GM12878 (cell line): Measurements from ENCODE around the gene OPCML. TPM values are rescaled to one million over a fixed set of nuclear protein-coding genes. Genes with fewer than 3 reads are reported as not detected.

Experiments used
- ATAC-seq: fragments of 200-7000 bp; cut with Tn5 transposase; 3 replicates; pipeline ENCODE4 v1.9.1; 2020; ENCODE audit warnings: mild to moderate bottlenecking, moderate library complexity
- BruUV-seq: library from RNA; stranded (reverse); fragments of 400-500 nt; replicated peaks from 2 replicates; lab custom pipeline; 2021; lab: Mats Ljungman, UMichigan
- CTCF ChIA-PET: fragments of 300-600 bp; sonication (Branson Sonifier 250); formaldehyde crosslinking; extraction: SDS; loops from one replicate; lab custom pipeline; 2021; ENCODE audit warnings: inconsistent platforms; lab: Yijun Ruan, JAX
- POLR2A ChIA-PET: fragments of 350-600 bp; formaldehyde crosslinking; extraction: SDS; loops from one replicate; lab custom pipeline; 2021; ENCODE audit warnings: inconsistent platforms; lab: Charles Lee
- RAD21 ChIA-PET: fragments of 300-600 bp; sonication (Branson Sonifier 250); formaldehyde crosslinking; loops from one replicate; lab custom pipeline; 2023; ENCODE audit warnings: antibody characterized with exemption; ENCODE audit not compliant: unreplicated experiment; lab: Charles Lee
- SMC1A ChIA-PET: fragments of 300-600 bp; sonication (Branson Sonifier 250); formaldehyde crosslinking; loops from one replicate; lab custom pipeline; 2023; ENCODE audit not compliant: unreplicated experiment, uncharacterized antibody; lab: Charles Lee
- DNase-seq: peaks from one replicate; pipeline ENCODE4 v3.0.0-alpha.2; 2011; ENCODE audit warnings: low read depth, low spot score
- FAIRE-seq: peaks from 3 replicates; lab custom pipeline; 2011; peaks lifted over from hg19 to GRCh38; lab: Jason Lieb, UNC
- H2AFZ ChIP-seq: 2 replicates; pipeline ENCODE4 v1.6.0; 2011; ENCODE audit warnings: low read depth, low read length, control low read depth; ENCODE audit not compliant: control insufficient read depth
- H3K27ac ChIP-seq: 2 replicates; pipeline ENCODE4 v1.5.1; 2011; ENCODE audit warnings: control low read depth; ENCODE audit not compliant: control insufficient read depth, insufficient read depth
- H3K27me3 ChIP-seq, 2 experiments: replicated peaks in 1 of 2; 2 replicates each; pipeline versions ENCODE4 v1.6.0 to v1.6.1; 2011; ENCODE audit warnings: low read length in 1 of 2; ENCODE audit not compliant: control insufficient read depth in 2 of 2, insufficient read depth in 2 of 2
- H3K36me3 ChIP-seq, 2 experiments: 2 replicates each; pipeline ENCODE4 v1.5.1; 2011; ENCODE audit warnings: low read length in 1 of 2; ENCODE audit not compliant: control insufficient read depth in 2 of 2, insufficient read depth in 2 of 2
- H3K4me1 ChIP-seq: 2 replicates; pipeline ENCODE4 v1.6.1; 2011; ENCODE audit warnings: mild to moderate bottlenecking, low read length, moderate library complexity, mixed read lengths; ENCODE audit not compliant: control insufficient read depth, insufficient read depth
- H3K4me2 ChIP-seq: 2 replicates; pipeline ENCODE4 v1.6.0; 2011; ENCODE audit warnings: control low read depth; ENCODE audit not compliant: control insufficient read depth, insufficient read depth
- H3K4me3 ChIP-seq: fragments of 200-600 bp; sonication (generic); 2 replicates; pipeline ENCODE4 v1.5.1; 2016
- H3K79me2 ChIP-seq: 2 replicates; pipeline ENCODE4 v1.6.0; 2011; ENCODE audit warnings: low read length; ENCODE audit not compliant: control insufficient read depth, insufficient read depth
- H3K9ac ChIP-seq: 2 replicates; pipeline ENCODE4 v1.8.0; 2011; ENCODE audit warnings: low read length, control low read depth, mixed read lengths; ENCODE audit not compliant: control insufficient read depth, insufficient read depth
- H3K9me3 ChIP-seq: replicated peaks from 3 replicates; pipeline ENCODE4 v1.5.1; 2011; ENCODE audit warnings: mild to moderate bottlenecking, low read length; ENCODE audit not compliant: control insufficient read depth, insufficient read depth
- H4K20me1 ChIP-seq: 2 replicates; pipeline ENCODE4 v1.6.0; 2011; ENCODE audit not compliant: control insufficient read depth, insufficient read depth
- ASH2L ChIP-seq: fragments of 300-600, 200-600 bp; sonication (generic); IDR thresholded peaks from 2 replicates; pipeline ENCODE4 v1.6.1; 2017; ENCODE audit warnings: low read depth, mild to moderate bottlenecking, borderline replicate concordance
- ESRRA ChIP-seq: IDR thresholded peaks from 2 replicates; pipeline ENCODE4 v1.6.1; 2012; ENCODE audit warnings: mild to moderate bottlenecking, low read length, improper control_type of control experiment
- ETV6 ChIP-seq, 2 experiments: fragments of 450-650 bp in 1 of 2; IDR thresholded peaks in 1 of 2; conservative IDR thresholded peaks in 1 of 2; 2 replicates each; pipeline ENCODE4 v1.6.1; 2014; ENCODE audit warnings: antibody characterized with exemption in 1 of 2, borderline replicate concordance in 1 of 2, low read depth in 1 of 2, mild to moderate bottlenecking in 1 of 2, moderate library complexity in 1 of 2
- JUNB ChIP-seq: IDR thresholded peaks from 2 replicates; pipeline ENCODE4 v1.6.1; 2016; ENCODE audit warnings: antibody characterized with exemption, mild to moderate bottlenecking
- KLF5 ChIP-seq: fragments of 450-650 bp; IDR thresholded peaks from 2 replicates; pipeline ENCODE4 v1.6.1; 2014; ENCODE audit warnings: mild to moderate bottlenecking; ENCODE audit not compliant: partially characterized antibody
- MEF2A ChIP-seq: IDR thresholded peaks from 2 replicates; pipeline ENCODE4 v1.6.1; 2011; ENCODE audit warnings: low read depth, mild to moderate bottlenecking, low read length, moderate library complexity; ENCODE audit not compliant: insufficient read depth
- MTA3 ChIP-seq: IDR thresholded peaks from 2 replicates; pipeline ENCODE4 v1.6.1; 2012; ENCODE audit warnings: low read length, inconsistent platforms, borderline replicate concordance
- POU2F2 ChIP-seq: IDR thresholded peaks from 3 replicates; pipeline ENCODE4 v1.6.1; 2011; ENCODE audit warnings: low read depth, mild to moderate bottlenecking, low read length, borderline replicate concordance
- WGBS: methylation state at CpG from one replicate; pipeline ENCODE4 v1.1.6; 2016; ENCODE audit warnings: low lambda C conversion rate; ENCODE audit not compliant: insufficient replicate concordance, insufficient coverage; ENCODE audit errors: missing lambda C conversion rate; 5-methylcytosine and 5-hydroxymethylcytosine counted together
- in situ Hi-C: fragments of 300-500 bp; cut with MboI; formaldehyde crosslinking; loops from 9 replicates; pipeline ENCODE4 v1.14.3; 2018; ENCODE audit warnings: mixed read lengths
- intact Hi-C: fragments of 100-400 bp; cut with micrococcal nuclease; formaldehyde crosslinking; loops from one replicate; pipeline ENCODE4 v1.14.2; 2022; ENCODE audit not compliant: unreplicated experiment
- polyA plus RNA-seq, 11 experiments: library from polyadenylated mRNA; depleted of rRNA in 4 of 11; unstranded in 6 of 11; stranded (reverse) in 5 of 11; fragments of >200 nt; fragmentation: Nextera tagmentation in 4 of 11; fragmentation: Illumina TruSeq in 1 of 11; extraction: Ambion mirVana in 4 of 11; extraction: Trizol in 1 of 11; gene quantifications; 1 replicate in 1 of 11; 2 replicates in 10 of 11; pipeline versions ENCODE4 v1.2.1 to v1.2.3, GENCODE V29; 2011 to 2016; ENCODE audit warnings: inconsistent platforms in 2 of 11, missing spikeins in 2 of 11, low read depth in 1 of 11
- total RNA-seq, 4 experiments: library from RNA; depleted of rRNA in 3 of 4; stranded (reverse); fragments of >200 nt in 3 of 4; fragmentation: Illumina TruSeq in 1 of 4; extraction: Trizol in 1 of 4; gene quantifications; 2 replicates each; pipeline versions ENCODE4 v1.2.1 to v1.2.3, GENCODE V29; 2013 to 2021
- TF ChIP-seq, protein P1 (sequence below): fragments of 450-650 bp; IDR thresholded peaks from 2 replicates; pipeline ENCODE4 v1.6.1; 2018; ENCODE audit warnings: borderline replicate concordance, mild to moderate bottlenecking; ENCODE audit not compliant: partially characterized antibody

OPCML gene
- total and polyA plus RNA-seq, 10 of the 15 experiments (the other 5 are each of a cell fraction or from before 2014, with no cell fraction given) = 0.84 TPM; not detected in 9

DNA sequence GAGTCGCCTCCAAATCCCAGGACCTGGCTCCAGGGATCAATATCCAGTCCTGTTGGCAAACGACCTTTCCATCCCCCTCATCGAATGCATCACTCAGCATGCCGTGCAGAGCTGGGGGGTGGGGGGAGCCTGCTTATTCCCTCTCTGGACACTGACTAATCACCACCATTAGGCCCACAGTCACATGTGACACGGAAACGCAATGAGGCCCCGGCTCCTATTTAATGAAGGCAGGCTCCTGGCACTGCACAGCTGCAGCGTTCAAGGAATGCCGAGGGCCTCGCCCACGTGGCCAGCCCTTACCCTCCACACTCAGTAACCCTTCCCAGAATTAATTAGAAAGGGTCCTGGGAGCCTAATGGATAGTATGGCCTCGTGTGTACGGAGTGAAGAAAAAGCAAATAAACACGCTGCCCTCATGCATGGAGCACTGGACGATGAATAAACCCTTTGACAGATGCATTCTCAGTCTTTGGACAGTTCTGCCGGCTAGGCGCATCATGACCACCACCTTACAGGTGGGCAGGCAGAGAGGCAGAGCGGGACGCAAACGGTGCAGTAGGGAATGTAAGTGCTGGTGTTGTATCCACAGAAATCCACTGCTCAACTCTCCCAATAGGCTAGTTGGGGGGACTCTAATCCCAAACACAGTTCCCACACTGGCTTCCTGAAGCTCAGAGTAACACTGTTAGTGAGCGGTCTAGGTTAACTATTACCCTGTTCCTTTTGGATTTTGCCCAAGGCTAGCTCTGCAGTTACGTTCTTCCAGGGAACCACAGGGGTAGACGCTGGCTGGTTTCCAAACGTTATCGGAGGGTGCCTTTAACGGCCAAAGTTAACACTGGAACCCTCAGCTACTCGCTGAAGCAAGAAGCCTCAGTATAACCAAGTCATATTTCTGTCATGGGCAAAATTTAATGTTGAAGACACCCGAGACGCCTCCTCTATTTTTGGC lies 490.1 kb downstream of the OPCML start:
- no peak for ATAC-seq
- Histone ChIP-seq H3K79me2 (no peaks in the 10 kb centered on the region), H3K4me2 (no peak overlapping the region), H3K4me1 (no peaks in the 10 kb centered on the region), H3K27ac (no peak overlapping the region), H4K20me1 (no peaks in the 10 kb centered on the region), H3K36me3 (no peaks in the 10 kb centered on the region), H3K27me3 (peaks cover 3% of the 10 kb centered on the region in 2 experiments; a peak in 3 of 4 replicates), H3K9me3 (no peaks in the 10 kb centered on the region; the same call in 2 of the 3 replicates), H2AFZ (no peak overlapping the region), H3K9ac (no peak overlapping the region), H3K4me3 (no peak overlapping the region)
- intact Hi-C loops (no loop called here), in situ Hi-C loops (no loop called here)
- no TSS peak for BruUV-seq
- FAIRE-seq = no peak
- no peak for DNase-seq
- ChIA-PET POLR2A (no interaction called here), CTCF (interaction anchor here (1.4 kb wide), 1 partner anchor 9 kb away, joined by 3 read pairs; no protein-coding TSS in a partner anchor), RAD21 (no interaction called here), SMC1A (no interaction called here)
- WGBS = 22% methylated on average over 27 of the region's 29 CpGs
- TF ChIP-seq, protein P1, sequence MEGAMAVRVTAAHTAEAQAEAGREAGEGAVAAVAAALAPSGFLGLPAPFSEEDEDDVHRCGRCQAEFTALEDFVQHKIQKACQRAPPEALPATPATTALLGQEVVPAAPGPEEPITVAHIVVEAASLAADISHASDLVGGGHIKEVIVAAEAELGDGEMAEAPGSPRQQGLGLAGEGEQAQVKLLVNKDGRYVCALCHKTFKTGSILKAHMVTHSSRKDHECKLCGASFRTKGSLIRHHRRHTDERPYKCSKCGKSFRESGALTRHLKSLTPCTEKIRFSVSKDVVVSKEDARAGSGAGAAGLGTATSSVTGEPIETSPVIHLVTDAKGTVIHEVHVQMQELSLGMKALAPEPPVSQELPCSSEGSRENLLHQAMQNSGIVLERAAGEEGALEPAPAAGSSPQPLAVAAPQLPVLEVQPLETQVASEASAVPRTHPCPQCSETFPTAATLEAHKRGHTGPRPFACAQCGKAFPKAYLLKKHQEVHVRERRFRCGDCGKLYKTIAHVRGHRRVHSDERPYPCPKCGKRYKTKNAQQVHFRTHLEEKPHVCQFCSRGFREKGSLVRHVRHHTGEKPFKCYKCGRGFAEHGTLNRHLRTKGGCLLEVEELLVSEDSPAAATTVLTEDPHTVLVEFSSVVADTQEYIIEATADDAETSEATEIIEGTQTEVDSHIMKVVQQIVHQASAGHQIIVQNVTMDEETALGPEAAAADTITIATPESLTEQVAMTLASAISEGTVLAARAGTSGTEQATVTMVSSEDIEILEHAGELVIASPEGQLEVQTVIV = no peak
- no peak for TF ChIP-seq ETV6 (conservative IDR thresholded peaks at IDR 0.05 in 1 of 2, IDR thresholded peaks at IDR 0.05 in 1 of 2; ENCODE audit: borderline replicate concordance in 1 of 2, low read depth in 1 of 2)
- no peak for TF ChIP-seq JUNB
- TF ChIP-seq ASH2L = no peak
- no peak for TF ChIP-seq MEF2A
- no peak for TF ChIP-seq KLF5
- no peak for TF ChIP-seq POU2F2
- no peak for TF ChIP-seq ESRRA
- TF ChIP-seq MTA3 = no peak
